ENCODE data around the gene FBLN1.

The FBLN1 gene

GRCh38 chr22:45626198-45626651 lies 123.5 kb downstream of the FBLN1 start:
- DNase-seq (ENCODE audit: extremely low spot score, insufficient read length, low read depth) = no peak
- no peak for FAIRE-seq

GRCh38 chr22:45627489-45628233 lies 125.0 kb downstream of the FBLN1 start:
- FAIRE-seq (no peak), DNase-seq (ENCODE audit: extremely low spot score, insufficient read length, low read depth) (no peak)

DNA sequence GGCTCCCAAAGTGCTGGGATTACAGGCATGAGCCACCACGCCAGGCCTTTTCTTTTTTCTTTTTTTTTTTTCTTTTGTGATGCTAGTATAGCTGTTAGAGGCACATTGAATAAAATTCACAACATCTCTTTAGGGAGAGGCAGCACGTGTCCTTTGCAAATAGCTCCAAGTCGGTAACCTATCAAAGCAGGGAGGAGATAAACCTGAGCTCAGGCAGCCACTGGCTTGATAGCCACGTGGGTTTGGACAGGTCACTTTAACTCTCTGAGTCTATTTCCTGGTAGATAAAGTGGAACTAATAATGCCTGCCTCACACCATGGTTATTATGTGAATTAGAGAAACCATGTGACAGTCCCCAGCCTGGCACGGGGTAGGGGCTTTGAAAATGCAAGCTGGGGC lies 125.8 kb downstream of the FBLN1 start:
- no peak for DNase-seq (ENCODE audit: extremely low spot score, insufficient read length, low read depth)
- FAIRE-seq = no peak

DNA sequence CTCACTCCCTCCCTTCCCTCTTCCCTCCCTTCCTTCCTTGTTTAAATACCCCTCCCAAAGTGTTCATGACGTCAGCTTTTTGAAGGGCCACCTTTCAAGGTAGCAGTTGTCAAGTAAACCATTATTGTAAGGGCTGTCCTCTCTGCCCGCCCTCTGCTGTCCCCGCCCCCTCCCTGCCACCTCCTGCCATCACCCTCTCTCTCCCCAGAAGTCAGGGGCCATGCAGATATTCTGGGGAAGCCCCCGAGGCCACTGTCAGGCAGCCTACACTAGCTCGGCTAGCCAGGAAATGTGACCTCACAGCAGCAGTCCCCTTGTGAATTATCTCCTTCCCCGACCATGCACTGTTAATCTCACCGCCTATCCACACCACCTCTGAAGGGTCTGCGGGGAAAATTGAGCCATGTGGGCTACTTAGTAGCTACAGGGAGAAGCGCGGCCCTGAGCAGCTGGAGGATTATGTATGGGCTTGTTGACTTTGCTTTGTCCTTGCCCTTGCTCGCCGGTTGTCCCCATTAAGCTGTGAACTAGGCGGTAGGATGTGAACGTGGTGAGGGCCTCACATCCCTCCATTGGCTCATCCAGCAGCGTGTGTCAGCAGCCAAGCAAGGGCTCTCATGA lies 126.9 kb downstream of the FBLN1 start:
- FAIRE-seq = no peak

DNA sequence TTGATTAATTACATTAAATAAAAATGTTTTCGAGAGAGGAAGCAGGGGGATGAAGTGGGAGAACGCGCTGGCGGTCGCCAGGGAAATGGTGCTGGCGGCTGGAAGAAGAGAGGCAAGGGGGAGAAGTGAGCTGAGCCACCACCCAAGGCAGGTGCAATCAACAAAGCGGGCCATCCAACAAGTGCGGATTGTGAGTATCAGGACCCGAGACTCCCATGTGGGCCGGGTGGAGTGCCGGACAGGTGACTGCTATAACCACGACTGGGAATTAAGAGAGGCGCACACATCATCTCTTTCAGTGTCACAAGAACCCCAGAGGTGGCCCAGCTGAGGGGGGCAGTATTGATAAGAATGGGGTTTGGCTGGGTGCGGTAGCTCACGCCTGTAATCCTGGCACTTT lies 127.8 kb downstream of the FBLN1 start:
- no peak for FAIRE-seq
- DNase-seq (ENCODE audit: extremely low spot score, insufficient read length, low read depth) = no peak

More for the DNA sequence above, 126.9 kb downstream of the FBLN1 start:
- no peak for DNase-seq (ENCODE audit: extremely low spot score, insufficient read length, low read depth)

- FAIRE-seq (no peak), DNase-seq (ENCODE audit: extremely low spot score, insufficient read length, low read depth) (no peak)
These were observed 128.6 kb downstream of the FBLN1 start for GRCh38 chr22:45631140-45631840.

DNA sequence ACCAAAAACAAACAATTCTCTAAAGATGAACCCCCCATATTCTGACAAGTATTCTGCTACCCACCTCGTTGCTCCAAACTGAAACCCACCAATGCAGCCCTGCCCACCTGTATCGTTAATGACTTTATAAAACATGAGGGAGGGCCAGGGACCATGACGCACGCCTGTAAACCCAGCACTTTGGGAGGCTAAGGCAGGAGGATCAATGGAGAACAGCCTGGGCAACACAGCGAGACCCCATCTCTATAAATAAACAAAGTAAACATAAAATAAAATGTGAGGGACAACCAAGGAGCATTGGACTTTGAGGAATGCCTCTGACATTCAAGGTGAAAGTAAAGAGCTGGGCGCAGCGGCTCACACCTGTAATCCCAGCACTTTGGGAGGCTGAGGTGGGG lies 129.2 kb downstream of the FBLN1 start:
- DNase-seq (ENCODE audit: extremely low spot score, insufficient read length, low read depth) (no peak), FAIRE-seq (no peak)

DNA sequence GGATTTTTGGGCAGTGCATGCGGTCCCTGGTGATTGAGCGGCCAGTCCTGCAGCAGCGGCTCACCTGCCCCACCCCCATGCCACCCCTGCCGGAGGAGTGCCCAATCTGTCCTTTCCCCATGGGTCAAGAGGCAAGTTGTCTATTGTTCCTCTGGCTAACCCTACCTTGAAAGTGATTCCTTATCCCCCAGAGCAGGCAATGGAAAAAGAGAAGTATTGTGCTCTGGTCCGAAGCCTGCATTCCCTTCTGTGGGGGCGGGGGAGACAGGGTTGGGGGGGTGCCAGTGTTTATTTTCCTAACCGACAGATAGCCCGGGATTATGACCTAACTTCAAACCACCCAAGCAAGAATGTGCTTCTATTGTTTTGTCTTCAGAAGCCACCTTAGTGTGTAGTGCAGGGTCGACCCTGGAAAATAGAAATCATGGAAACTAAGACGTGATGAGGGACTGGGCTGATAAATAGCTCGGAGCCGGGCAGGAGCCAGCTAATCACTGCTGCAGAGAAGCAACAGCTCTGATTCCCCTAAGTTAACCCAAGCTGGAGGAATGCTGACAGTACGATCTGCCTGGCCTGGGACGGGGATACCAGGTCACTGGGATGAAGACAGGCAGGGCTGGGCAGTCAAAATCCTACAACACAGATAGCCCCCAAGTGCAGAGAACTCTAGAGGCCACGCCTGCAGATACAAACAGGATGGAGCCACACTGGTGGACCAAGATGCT lies 130.3 kb downstream of the FBLN1 start:
- FAIRE-seq = no peak
- DNase-seq (ENCODE audit: extremely low spot score, insufficient read length, low read depth) = no peak

DNA sequence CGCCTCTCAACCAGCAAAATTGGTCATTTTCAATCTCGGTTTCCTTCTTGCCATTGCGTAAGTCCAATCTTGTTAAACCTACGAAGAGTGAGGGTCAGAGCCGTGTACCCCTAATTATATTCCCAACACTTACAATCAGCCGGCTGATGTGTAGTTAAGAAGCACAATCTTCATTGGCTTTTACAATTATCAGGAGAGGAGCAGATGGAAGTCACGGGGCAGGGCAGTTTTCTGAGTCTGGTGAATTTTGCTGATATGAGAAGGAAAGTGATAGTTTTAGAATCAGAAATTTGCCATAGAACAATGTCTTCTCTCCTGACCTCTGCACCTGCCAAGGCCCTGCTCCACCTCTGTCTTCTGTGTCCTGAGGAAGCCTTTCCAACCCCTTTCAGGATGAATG lies 134.0 kb downstream of the FBLN1 start:
- FAIRE-seq (no peak), DNase-seq (ENCODE audit: extremely low spot score, insufficient read length, low read depth) (no peak)

- DNase-seq (ENCODE audit: extremely low spot score, insufficient read length, low read depth) = no peak
These were observed 135.5 kb downstream of the FBLN1 start for GRCh38 chr22:45638197-45638596.

DNA sequence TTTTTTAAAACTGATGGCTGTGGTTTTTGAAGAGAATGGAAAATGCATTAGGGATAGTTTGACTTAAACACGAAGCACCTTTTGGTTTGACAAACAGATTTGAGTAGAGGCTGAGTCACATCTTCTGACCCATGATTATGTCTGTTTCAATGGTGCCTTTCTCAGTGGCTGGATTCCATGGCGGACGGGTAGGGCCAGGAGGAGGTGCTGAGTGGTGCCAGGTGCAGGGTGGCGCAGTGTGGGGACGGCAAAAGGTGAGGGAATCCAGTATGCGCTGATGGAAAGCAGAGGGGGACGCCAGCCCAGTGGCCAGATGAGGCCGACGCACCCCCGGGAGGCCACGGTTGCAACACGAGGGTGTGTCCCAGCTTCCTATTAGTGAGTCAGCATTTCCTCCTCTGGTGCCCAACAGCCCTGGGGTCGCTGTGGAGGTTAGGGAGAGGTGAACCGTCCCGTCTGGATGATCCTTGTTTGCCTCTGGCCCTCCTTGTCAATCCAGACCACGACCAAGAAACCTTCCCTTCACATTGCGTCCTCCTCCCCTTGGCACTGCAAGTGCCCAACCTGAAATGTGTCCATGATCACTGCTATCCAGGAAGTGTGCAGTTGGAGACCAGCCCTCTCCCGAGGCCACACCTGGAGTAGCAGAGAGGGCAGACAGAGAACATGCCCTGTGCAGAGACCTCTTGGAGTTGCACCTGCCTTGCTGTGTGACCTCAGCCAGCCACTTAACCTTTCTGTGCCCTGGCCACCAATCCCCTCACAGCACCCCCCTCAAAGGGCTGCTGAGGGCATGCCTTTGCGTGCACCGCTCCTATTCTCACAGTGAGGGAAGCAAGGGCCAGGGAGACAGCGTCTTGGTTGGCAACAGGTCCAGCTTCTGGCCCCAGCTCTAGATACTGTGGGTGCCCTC lies 136.4 kb downstream of the FBLN1 start:
- no peak for DNase-seq (ENCODE audit: extremely low spot score, insufficient read length, low read depth)
- no peak for FAIRE-seq

More at GRCh38 chr22:45638197-45638596, 135.5 kb downstream of the FBLN1 start:
- no peak for FAIRE-seq

DNA sequence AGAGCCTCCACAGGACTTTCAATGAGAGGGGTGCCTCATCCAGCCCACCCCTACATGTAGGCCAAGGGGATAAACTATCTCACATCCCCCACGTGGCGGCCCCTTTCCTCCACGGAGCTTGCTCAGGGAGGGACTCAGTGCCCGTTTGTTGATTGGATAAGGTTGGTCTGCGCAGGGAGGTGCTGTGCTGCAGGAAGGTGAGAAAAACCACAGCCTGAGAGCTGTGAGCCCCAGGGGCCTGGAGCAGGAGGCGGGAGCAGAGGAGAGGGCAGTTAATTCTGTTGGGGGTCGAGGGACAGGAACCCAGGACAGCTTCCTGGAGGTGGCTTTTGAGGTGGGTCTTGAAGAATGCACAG lies 137.0 kb downstream of the FBLN1 start:
- no peak for DNase-seq (ENCODE audit: extremely low spot score, insufficient read length, low read depth)
- no peak for FAIRE-seq

- FAIRE-seq (no peak), DNase-seq (ENCODE audit: extremely low spot score, insufficient read length, low read depth) (no peak)
These were observed 137.7 kb downstream of the FBLN1 start for GRCh38 chr22:45640291-45640940.

- FAIRE-seq = no peak
These were observed 138.4 kb downstream of the FBLN1 start for GRCh38 chr22:45640941-45641621.

DNA sequence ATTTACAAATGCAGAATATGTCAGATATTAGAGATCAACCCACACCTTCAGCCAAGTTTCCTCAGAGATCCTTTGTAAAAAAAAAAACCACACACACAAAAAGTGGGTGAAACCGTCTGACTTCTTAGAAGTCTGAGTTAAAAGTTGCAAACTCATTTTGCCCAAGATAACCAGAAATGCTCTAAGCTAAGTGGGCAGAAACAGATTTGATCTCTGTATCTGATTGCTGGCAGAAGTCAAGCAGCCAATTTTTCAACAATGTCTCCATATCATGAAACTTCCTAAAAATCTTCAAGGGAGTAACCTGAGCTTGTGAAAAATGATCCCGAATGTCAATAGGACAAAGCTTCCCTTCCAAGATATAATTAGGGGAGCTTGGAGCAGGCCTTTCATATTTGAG lies 140.3 kb downstream of the FBLN1 start:
- DNase-seq (ENCODE audit: extremely low spot score, insufficient read length, low read depth) (no peak), FAIRE-seq (no peak)

More at GRCh38 chr22:45640941-45641621, 138.4 kb downstream of the FBLN1 start:
- DNase-seq (ENCODE audit: extremely low spot score, insufficient read length, low read depth) = no peak

DNA sequence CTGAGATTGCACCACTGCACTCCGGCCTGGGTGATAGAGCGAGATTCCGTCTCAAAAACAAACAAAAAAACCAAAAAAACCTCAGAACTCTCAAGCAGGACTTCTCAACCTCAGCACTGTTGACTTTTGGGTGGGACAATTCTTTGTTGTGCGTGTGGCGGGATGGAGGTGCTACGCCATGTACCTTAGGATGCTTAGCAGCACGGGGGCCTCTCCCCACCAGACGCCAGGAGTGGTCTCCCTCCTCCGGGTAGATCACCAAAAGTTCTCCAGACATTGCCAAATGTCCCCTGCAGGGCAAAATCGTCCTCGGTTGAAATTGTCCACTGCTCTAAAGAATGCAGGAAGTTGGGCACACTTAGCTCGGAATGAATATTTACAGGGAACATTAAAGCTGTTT lies 142.0 kb downstream of the FBLN1 start:
- FAIRE-seq (no peak), DNase-seq (ENCODE audit: extremely low spot score, insufficient read length, low read depth) (no peak)

DNA sequence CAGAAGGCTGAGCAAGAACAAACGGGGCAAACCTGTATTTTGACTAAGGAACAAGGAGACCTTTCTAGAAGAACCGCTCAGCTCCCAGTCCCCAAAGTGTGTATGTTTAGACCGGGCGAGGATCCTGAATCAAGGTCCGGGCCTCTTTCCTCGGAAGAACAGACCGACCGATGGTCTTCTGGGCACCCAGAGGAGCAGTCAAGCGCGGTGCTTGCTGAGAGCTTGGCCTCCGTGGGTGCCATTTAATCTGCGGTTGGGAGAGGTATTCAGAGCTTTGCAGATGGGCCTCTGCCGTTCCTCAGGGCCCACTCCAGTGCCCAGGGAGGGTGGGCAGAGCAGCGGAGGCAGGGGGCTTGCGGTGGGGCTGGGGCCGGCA lies 142.5 kb downstream of the FBLN1 start:
- FAIRE-seq = no peak
- no peak for DNase-seq (ENCODE audit: extremely low spot score, insufficient read length, low read depth)

Measured in GM18507 (cell line).